ENCODE data around the gene OSBPL10. TPM values are rescaled to one million over a fixed set of nuclear protein-coding genes. Genes with fewer than 3 reads are reported as not detected.

Gene OSBPL10
- total RNA-seq, 1 donor, result 15.0 TPM

DNA sequence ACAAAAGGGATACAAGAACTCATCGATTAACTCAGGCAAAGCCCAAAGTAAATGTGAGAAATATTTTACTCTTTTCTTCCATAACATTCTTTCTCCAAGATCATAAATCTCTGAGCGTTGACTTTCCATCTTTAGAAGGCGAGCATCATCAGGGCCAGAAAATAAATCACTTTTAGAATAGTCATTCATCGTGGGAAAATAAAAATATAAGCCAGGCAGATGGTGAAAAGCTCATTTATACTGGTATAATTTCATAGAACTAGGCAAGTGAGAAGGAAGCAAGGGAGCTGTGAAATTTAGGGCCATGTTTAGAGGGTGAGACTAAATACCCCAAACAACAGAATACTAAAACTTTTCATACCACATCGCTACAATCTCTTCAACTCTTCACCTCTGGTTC, 257.4 kb downstream of the OSBPL10 start:
- TF ChIP-seq, protein P1, sequence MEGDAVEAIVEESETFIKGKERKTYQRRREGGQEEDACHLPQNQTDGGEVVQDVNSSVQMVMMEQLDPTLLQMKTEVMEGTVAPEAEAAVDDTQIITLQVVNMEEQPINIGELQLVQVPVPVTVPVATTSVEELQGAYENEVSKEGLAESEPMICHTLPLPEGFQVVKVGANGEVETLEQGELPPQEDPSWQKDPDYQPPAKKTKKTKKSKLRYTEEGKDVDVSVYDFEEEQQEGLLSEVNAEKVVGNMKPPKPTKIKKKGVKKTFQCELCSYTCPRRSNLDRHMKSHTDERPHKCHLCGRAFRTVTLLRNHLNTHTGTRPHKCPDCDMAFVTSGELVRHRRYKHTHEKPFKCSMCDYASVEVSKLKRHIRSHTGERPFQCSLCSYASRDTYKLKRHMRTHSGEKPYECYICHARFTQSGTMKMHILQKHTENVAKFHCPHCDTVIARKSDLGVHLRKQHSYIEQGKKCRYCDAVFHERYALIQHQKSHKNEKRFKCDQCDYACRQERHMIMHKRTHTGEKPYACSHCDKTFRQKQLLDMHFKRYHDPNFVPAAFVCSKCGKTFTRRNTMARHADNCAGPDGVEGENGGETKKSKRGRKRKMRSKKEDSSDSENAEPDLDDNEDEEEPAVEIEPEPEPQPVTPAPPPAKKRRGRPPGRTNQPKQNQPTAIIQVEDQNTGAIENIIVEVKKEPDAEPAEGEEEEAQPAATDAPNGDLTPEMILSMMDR (IDR thresholded peaks at IDR 0.05; ENCODE audit: insufficient read depth, low read length), result no peak
- DNase-seq (ENCODE audit: low read depth), result no peak
- H3K4me3 ChIP-seq (ENCODE audit: low read depth, low read length), result no peak overlapping the region

DNA sequence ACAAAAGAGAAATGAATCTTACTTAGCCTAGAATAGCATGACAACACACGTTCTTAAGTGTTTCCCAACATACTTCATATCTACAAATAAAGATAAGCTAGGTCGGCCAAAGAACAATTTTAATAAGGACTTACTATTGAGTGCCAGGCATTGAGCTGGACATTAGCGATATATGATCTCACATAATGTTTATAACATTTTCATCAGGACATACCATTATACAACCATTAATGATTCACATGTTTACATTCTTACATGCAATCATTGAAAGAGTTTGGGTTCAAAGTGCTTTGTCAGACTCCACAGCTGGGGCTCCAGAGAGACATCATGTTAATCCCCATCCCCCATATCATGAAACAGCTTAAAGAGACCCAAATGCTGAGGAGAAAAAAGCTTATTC, 259.4 kb downstream of the OSBPL10 start:
- no peak overlapping the region for H3K4me3 ChIP-seq (ENCODE audit: low read depth, low read length)
- TF ChIP-seq, protein P1 (IDR thresholded peaks at IDR 0.05; ENCODE audit: insufficient read depth, low read length), result no peak
- DNase-seq (ENCODE audit: low read depth), result no peak

DNA sequence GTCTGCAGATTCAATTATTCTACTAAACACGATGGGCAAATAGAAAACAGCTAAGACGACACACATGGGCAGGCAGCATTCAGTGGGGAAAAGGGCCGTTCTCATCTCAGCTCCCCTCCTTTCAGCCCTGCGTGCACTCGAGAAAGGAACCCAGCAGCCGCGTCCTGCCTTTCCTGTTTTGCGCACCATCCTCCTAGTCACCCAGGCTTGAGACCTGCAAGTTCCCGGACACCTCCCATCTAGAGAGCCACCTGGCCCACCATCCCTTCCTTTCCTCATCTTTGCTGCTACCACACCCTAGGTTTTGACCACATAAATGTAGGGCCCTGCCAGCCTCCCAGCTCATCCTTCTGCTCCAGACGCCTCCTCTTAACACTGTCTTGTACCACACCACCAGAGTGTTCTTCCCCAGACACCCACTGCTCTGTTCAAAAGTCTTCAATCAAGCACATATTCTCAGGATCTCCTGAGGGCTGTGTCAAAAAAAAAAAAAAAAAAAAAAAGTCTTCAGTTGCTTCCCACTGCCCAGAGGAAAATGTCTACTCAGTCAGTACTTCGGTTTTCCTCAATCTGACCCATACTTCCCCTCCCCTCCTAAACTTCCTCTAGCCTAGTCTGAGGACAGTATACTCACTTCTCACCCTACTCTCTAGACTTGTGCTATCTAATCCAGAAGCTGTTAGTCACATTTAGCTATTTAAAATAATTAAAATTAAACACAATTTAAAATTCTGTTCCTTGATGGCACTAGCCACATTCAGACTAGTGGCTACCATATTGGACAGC, 266.4 kb downstream of the OSBPL10 start:
- no peak for DNase-seq (ENCODE audit: low read depth)
- H3K4me3 ChIP-seq (ENCODE audit: low read depth, low read length), result no peak overlapping the region
- TF ChIP-seq, protein P1 (IDR thresholded peaks at IDR 0.05; ENCODE audit: insufficient read depth, low read length), result no peak

DNA sequence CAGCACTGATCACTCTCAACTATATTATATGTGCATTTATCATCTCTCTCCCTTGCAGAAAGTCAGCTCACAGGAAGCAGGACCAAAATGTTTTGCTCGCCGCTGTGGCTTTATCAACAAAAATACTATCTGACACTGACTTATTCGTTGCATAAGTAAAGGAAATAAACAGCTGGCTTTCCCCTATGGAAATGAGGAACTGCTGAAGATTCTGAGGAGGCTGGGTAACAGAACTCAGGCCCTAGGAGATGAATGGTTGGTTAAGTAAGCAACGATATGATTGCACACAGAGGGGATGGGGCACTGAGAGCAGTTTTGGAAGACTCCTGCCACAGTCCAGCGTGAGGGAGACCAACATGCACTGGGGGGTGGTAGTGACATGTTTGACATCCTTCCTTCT, 267.2 kb downstream of the OSBPL10 start:
- TF ChIP-seq, protein P1 (IDR thresholded peaks at IDR 0.05; ENCODE audit: insufficient read depth, low read length), result no peak
- no peak overlapping the region for H3K4me3 ChIP-seq (ENCODE audit: low read depth, low read length)
- no peak for DNase-seq (ENCODE audit: low read depth)

DNA sequence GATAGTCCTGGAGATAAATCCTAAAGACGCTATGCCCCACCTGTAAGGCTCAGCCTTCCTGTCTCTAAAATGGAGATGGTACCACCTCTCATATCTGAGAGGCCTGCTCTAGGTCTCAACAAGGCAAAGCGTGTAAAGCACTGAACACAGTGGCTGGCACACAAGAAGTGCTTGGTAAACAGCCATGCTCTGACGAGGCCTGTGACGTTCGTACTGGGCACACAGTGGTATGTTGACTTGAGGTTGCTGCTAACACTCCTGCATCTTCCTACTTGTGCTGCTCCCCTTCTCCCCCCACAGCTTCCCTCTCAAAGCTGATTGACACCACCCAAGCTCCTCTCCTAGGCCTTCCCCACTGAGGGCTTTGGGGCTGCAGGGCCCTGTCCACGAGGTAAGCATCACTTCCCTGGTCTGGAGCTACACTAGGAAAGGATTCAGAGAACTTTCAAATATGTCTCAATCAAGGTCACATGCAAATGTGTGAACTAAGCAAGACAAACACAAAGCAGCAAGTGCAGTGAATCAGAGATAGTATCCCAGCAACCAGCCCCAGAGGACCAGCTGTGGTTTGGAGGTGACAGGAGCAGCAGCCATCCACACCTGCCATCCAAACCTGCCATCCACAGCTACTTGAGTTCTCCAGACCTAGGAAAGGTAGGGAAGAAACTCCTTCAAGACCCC, 270.8 kb downstream of the OSBPL10 start:
- H3K4me3 ChIP-seq (ENCODE audit: low read depth, low read length), result no peak overlapping the region
- DNase-seq (ENCODE audit: low read depth), result no peak
- TF ChIP-seq, protein P1 (IDR thresholded peaks at IDR 0.05; ENCODE audit: insufficient read depth, low read length), result no peak

DNA sequence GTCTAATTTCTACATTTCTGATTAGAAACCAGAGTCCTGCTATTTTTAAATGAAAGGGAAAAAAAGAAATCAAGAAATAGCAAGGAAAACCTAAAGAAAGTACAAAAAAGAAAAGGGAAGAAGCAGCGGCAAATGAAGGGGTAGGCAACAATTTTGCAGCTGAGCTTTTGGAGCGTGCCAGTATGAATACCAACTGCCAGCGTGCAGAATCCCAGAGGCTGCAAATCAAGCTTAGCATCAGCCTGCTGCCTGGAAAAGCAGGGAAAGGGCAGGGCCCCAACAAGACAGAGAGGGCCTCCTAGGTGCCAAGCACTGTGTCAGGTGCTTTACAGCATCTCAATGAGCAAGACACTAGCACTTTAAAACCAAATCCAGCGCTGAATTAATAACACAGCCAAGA, 271.5 kb downstream of the OSBPL10 start:
- H3K4me3 ChIP-seq (ENCODE audit: low read depth, low read length), result no peak overlapping the region
- DNase-seq (ENCODE audit: low read depth), result no peak
- TF ChIP-seq, protein P1 (IDR thresholded peaks at IDR 0.05; ENCODE audit: insufficient read depth, low read length), result no peak

Data from fibroblast of the aortic adventitia (primary cell).